MM.1S (cell line): ENCODE data around the gene CXCR4.

Source experiments
- EZH2 ChIP-seq: fragments of 300-600 bp; sonication (generic); optimal IDR thresholded peaks from 2 replicates; pipeline ENCODE3; 2017; ENCODE audit warnings: low read depth, mild to moderate bottlenecking, antibody characterized with exemption, low read length, mixed read lengths
- EZH2phosphoT487 ChIP-seq: fragments of 300-600 bp; sonication (generic); IDR thresholded peaks from 2 replicates; pipeline ENCODE4 v1.6.1; 2018; ENCODE audit warnings: antibody characterized with exemption, low read length
- TF ChIP-seq, protein P1 (sequence below): fragments of 300-600 bp; sonication (generic); IDR thresholded peaks from 2 replicates; pipeline ENCODE4 v1.5.1; 2016; ENCODE audit warnings: antibody characterized with exemption, low read length, mixed read lengths

DNA sequence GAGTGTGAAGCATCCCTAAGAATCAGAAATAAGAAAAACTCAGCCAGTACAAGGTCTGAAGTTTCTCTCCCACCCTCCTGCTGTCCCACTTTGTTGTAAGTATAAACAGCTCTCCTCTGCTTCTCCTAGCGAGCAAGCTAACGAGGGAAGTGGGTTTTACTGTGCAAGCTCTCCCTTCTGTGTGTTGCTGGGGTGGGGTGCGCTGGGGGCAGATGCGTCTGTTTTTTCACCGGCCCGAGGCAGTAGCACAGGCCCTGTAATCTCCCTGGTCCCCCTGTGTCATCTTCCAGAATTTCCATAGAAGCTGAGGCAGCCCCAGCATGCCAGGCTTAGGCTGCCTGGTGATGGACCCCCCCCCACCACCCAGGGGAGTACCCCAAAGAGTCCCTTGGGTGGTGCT is 9.4 kb upstream of the CXCR4 start:
- TF ChIP-seq, protein P1, sequence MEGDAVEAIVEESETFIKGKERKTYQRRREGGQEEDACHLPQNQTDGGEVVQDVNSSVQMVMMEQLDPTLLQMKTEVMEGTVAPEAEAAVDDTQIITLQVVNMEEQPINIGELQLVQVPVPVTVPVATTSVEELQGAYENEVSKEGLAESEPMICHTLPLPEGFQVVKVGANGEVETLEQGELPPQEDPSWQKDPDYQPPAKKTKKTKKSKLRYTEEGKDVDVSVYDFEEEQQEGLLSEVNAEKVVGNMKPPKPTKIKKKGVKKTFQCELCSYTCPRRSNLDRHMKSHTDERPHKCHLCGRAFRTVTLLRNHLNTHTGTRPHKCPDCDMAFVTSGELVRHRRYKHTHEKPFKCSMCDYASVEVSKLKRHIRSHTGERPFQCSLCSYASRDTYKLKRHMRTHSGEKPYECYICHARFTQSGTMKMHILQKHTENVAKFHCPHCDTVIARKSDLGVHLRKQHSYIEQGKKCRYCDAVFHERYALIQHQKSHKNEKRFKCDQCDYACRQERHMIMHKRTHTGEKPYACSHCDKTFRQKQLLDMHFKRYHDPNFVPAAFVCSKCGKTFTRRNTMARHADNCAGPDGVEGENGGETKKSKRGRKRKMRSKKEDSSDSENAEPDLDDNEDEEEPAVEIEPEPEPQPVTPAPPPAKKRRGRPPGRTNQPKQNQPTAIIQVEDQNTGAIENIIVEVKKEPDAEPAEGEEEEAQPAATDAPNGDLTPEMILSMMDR = no peak
- TF ChIP-seq EZH2phosphoT487 = no peak
- no peak for TF ChIP-seq EZH2
